KG1 (cell line): ENCODE measurements around the gene RBM20.
"Not testable (repeated sequence)": the region's sequence is repeated elsewhere in the genome, so short reads cannot be mapped to it uniquely, and the experiment has no call there.

Source experiments
- DNase-seq: peaks from one replicate; lab custom pipeline; 2025; lab: John Stamatoyannopoulos, UW

RBM20 gene

DNA sequence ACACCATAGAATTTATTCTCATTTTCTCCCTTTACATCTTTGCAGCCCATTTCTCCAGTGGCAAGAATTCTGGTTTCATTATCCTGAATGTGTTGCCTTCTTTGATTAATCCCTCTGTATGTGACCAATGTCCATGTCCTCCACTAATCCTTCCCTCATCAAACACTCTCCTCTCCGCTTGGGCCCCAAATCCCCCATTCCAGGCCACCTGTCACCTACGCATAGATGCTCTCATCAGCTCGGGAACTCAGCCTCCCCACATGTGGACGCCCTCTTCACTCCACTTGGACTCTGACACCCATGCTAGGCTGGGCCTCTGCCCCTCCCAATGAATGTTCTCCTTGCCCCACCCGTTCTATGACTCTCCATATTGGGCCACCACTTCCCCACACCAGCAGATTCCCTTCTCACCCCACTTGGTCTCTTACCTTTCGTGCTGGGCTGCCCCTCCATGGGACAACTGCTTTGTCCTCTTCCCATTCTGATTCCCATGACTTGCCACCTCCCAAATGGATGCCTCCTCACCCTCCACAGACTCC, 18.7 kb upstream of the RBM20 start:
- no peak for DNase-seq

GRCh38 chr10:110625951-110626855, 17.9 kb upstream of the RBM20 start:
- DNase-seq = no peak

DNA sequence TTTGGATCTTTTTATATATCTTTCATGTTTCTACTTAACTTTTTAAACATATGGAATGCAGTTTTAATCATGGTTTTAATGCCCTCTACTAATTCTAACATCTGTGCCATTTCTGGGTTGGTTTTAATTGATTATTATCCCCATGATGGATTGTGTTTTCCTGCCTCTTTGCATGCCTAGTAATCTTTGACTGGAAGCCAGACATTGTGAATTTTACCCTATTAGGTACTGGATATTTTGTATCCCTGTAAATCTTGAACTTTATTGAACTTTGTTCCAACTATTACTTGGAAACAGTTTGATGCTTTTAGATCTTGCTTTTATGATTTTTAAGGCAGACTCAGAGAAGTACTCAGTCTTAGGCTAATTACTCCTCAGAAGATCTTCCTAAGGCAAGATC, 16.0 kb upstream of the RBM20 start:
- DNase-seq = no peak

GRCh38 chr10:110629680-110630191, 14.4 kb upstream of the RBM20 start:
- DNase-seq = no peak

GRCh38 chr10:110631934-110632333, 12.2 kb upstream of the RBM20 start:
- no peak for DNase-seq

DNA sequence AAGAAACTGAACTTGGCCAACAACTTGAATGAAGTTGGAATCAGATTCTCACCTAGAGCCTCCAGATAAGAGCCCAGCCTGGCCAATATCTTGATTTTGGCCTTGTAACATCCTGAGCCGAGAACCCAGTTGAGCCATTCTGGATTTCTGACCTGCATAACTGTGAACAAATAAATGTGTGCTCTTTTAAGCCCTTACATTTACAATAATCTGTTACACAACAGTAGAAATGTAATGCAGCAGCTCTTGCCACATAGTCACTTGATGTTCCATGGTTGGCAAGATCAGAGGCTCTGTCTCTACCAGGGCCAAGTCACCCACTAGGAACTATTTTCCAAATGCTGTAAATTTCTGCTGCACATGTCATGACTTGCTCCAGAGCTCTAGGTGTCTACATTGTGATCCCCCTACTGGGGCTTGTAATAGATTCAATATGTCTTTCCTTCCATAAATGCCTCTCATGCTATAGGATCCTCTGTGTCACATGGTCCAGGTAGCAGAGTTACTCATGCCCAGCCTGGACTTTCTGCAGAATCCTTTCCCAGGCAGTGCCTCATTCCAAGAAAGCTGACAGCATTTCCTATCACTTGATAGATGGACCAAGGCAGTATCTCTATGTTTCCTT, 11.4 kb upstream of the RBM20 start:
- DNase-seq = no peak

- DNase-seq = no peak
These were observed 9.5 kb upstream of the RBM20 start for GRCh38 chr10:110634527-110635209.

DNA sequence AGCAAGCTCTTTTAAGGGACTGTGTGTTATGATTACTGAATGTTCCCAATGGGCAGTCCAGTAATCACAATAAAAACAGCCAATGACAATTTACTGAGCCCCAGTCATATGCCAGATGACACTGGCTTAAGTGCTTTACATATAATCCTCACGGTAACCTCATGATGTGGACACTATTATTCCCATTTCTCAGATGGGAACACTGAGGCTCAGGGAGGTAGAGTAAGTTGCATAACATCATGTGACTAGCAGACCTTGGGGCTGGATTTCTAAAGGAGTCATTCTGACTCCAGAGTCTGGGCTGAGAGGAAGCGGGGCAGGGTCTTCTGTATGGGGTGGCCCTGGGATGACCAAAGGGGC, 7.6 kb upstream of the RBM20 start:
- no peak for DNase-seq

DNA sequence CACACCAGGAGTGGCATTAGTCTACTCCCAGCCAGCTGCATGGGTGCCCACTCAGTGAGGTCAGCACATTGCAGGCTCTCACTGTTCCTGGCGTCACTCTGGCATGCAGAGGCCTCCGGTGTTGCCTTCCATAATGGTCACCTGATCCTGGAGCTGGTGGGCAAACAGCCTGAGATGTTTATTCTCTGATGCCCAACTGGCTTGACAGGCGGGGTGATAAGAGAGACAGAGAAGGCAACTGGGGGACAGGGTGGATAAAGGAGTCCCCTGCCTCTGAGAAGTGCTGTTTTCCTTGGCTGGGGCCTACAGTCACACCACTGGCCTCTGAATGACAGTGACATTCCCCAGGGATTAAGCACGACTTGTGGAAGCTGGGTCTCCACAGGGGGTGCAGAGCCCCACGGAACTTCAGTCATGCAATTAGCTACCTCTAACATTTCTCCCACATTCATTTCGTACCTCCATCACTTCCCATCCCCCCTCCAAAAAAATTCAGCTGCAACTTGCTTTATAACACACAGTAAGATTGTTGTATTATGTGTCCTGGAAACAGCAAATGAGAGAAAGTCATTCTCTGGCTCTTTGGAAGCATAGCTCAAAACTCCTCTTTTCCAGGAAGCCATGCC, 7.1 kb upstream of the RBM20 start:
- no peak for DNase-seq

GRCh38 chr10:110637558-110638053, 6.5 kb upstream of the RBM20 start:
- no peak for DNase-seq

DNA sequence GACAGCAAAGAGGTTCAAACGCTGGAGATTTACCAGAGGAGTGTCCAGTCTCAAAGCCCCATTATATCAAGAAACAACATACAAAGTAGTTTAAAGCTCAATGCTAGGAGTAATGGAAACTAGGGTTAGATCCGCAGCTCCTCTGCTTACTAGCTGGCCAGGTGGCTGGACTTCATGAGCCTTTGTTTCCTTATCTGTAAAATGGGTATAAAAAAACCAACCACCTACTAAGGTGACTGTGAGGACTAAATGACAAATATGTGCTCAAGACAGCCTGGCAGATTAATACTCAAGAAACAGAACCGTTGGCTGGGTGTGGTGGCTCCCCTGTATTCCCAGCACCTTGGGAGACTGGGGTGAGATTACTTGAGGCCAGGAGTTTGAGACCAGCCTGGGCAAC, 5.8 kb upstream of the RBM20 start:
- no peak for DNase-seq

DNA sequence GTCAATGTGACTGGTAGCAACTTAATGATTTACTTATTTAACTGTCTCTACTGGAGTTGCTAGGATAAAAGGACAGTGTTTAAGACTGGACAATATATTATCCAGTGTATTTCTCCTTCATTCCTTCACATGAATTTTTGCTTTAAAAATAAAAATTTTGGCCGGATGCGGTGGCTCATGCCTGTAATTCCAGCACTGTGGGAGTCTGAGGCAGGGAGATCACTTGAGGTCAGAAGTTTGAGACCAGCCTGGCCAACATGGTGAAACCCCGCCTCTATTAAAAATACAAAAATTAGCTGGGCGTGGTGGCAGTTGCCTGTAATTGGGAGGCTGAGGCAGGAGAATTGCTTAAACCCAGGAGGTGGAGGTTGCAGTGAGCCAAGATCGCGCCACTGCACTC, 5.1 kb upstream of the RBM20 start:
- not testable (repeated sequence) for DNase-seq

- DNase-seq = not testable (repeated sequence)
These were observed 4.3 kb upstream of the RBM20 start for GRCh38 chr10:110639858-110640257.

GRCh38 chr10:110641256-110641655, 2.9 kb upstream of the RBM20 start:
- DNase-seq = no peak

DNA sequence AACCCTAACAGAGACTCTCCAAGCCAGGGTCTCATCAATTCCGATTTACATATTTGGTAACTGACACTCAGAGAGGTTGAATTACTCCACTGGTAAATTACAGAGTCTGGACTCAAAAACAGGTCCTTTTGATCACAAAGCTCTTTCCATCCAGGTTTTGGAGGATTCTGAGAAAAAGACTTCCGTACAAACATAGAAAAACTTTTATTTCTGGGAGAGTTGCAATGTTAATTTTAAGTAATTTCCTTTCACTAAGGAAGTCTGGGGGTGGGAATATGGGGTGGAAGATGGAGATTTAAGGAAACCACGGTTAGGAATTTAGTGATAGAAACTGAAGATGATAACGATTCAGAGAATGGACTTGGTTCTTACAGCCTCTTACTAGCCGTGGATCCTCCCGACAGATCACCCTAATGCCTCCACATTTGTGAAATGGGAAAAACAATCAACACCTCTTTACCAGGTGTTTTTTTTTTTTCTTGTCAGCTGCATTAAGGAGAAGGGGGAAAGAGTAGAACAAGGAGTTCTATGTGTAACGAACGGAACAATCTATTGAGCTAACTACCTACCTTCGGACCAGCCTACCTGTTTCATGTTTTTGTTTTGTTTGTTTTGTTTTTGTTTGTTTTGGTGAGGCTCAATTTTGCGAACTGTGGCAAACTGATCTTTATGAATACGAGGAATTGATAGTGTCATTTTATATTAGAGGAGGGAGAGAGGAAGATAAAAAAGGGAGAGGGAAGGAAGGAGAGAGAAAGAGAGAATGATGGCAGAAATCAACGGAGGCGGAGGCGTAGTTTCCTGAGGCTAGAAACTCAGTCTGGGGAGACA, 1.7 kb upstream of the RBM20 start:
- no peak for DNase-seq

- DNase-seq = no peak
These were observed 992 bp upstream of the RBM20 start for GRCh38 chr10:110643035-110643652.

- DNase-seq = no peak
These were observed 694 bp downstream of the RBM20 start for GRCh38 chr10:110644598-110645462.

GRCh38 chr10:110646417-110647135, 2.4 kb downstream of the RBM20 start:
- DNase-seq = no peak

- DNase-seq = no peak
These were observed 2.9 kb downstream of the RBM20 start for GRCh38 chr10:110647136-110647430.
